Urinary bladder (tissue), 4 donors: ENCODE results near the gene GAL3ST2. TPM values are rescaled to one million over a fixed set of nuclear protein-coding genes. Genes with fewer than 3 reads are reported as not detected.
"Not testable (repeated sequence)": the region's sequence is repeated elsewhere in the genome, so short reads cannot be mapped to it uniquely, and the experiment has no call there.

Source experiments
- DNase-seq: peaks from one replicate; pipeline ENCODE4 v3.0.0-alpha.2; 2015; ENCODE audit errors: extremely low spot score
- H3K27ac ChIP-seq: one replicate; pipeline ENCODE4 v1.5.1; 2013; ENCODE audit warnings: low read depth, mild to moderate bottlenecking, moderate library complexity
- H3K36me3 ChIP-seq: one replicate; pipeline ENCODE4 v1.6.1; 2013; ENCODE audit warnings: mild to moderate bottlenecking, moderate library complexity; ENCODE audit not compliant: insufficient read depth
- H3K4me1 ChIP-seq: one replicate; pipeline ENCODE4 v1.6.1; 2013; ENCODE audit warnings: mild to moderate bottlenecking, moderate library complexity; ENCODE audit not compliant: insufficient read depth
- H3K4me3 ChIP-seq: one replicate; pipeline ENCODE4 v1.5.1; 2013; ENCODE audit warnings: low read depth, low read length
- WGBS: extraction: QIAGEN DNeasy Blood & Tissue Kit; methylation state at CpG from one replicate; pipeline ENCODE4 v1.1.7; 2013; 5-methylcytosine and 5-hydroxymethylcytosine counted together
- polyA plus RNA-seq: library from polyadenylated mRNA; stranded (reverse); fragments of 200-250 nt; gene quantifications from one replicate; pipeline ENCODE4 v1.2.3, GENCODE V29; 2013
- total RNA-seq: library from RNA; depleted of rRNA; stranded (reverse); fragments of >200 nt; gene quantifications from one replicate; pipeline ENCODE4 v1.2.3, GENCODE V29; 2014
- donor health status: healthy with polysubstance abuse.
- donor health status: healthy.

GAL3ST2 gene
- total RNA-seq = not detected
- polyA plus RNA-seq = not detected

GRCh38 chr2:241776336-241777169 lies at the start of gene GAL3ST2:
TSS of gene GAL3ST2 (plus strand) at chr2:241776822. CDS start at chr2:241776956, 134 bp downstream.
- no peak within 1 kb of the TSS for H3K4me3 ChIP-seq
- no peaks in the 10 kb centered on the region for H3K36me3 ChIP-seq
- H3K27ac ChIP-seq = no peak within 1 kb of the TSS
- H3K4me1 ChIP-seq = peaks cover 2% of the 10 kb centered on the region
- DNase-seq = no peak
- WGBS = 78% methylated on average over 27 of the region's 27 CpGs

GRCh38 chr2:241728000-241728399 lies 48.6 kb upstream of the GAL3ST2 start:
- no peak for DNase-seq
- Histone ChIP-seq H3K4me1 (no peaks in the 10 kb centered on the region), H3K27ac (no peak overlapping the region), H3K4me3 (no peak overlapping the region), H3K36me3 (peaks cover 1% of the 10 kb centered on the region)
- 85% methylated on average over 8 of the region's 8 CpGs for WGBS

GRCh38 chr2:241728627-241729026 lies 48.0 kb upstream of the GAL3ST2 start:
- H3K27ac ChIP-seq = no peak overlapping the region

GRCh38 chr2:241729868-241730267 lies 46.8 kb upstream of the GAL3ST2 start:
- no peak for DNase-seq
- peaks cover 1% of the 10 kb centered on the region for H3K36me3 ChIP-seq
- H3K4me1 ChIP-seq = no peaks in the 10 kb centered on the region
- H3K4me3 ChIP-seq = no peak overlapping the region
- no peak overlapping the region for H3K27ac ChIP-seq
- WGBS = 91% methylated on average over 6 of the region's 6 CpGs

More at GRCh38 chr2:241728627-241729026, 48.0 kb upstream of the GAL3ST2 start:
- DNase-seq = no peak
- WGBS = 88% methylated on average over 19 of the region's 19 CpGs
- H3K4me3 ChIP-seq = no peak overlapping the region
- H3K4me1 ChIP-seq = no peaks in the 10 kb centered on the region
- H3K36me3 ChIP-seq = peaks cover 1% of the 10 kb centered on the region

- WGBS = 80% methylated on average over 12 of the region's 12 CpGs
- Histone ChIP-seq H3K27ac (no peak overlapping the region), H3K4me1 (no peaks in the 10 kb centered on the region), H3K4me3 (no peak overlapping the region), H3K36me3 (no peaks in the 10 kb centered on the region)
- DNase-seq = no peak
Measured at GRCh38 chr2:241730671-241731293, 45.8 kb upstream of the GAL3ST2 start.

- not testable (repeated sequence) for H3K4me1 ChIP-seq, H3K27ac ChIP-seq, DNase-seq, H3K4me3 ChIP-seq, H3K36me3 ChIP-seq
- WGBS = 38% methylated on average over 25 of the region's 26 CpGs
Measured at GRCh38 chr2:241732513-241733186, 44.0 kb upstream of the GAL3ST2 start.

- peak overlapping the region; percentile 81 for H3K4me3 ChIP-seq
- H3K36me3 ChIP-seq = no peaks in the 10 kb centered on the region
- no peak overlapping the region for H3K27ac ChIP-seq
Measured at GRCh38 chr2:241733391-241734207, 43.0 kb upstream of the GAL3ST2 start.

GRCh38 chr2:241734208-241734466 lies 42.5 kb upstream of the GAL3ST2 start:
- WGBS = under 1% methylated on average over 25 of the region's 25 CpGs
- peak overlapping the region; percentile 81 for H3K4me3 ChIP-seq
- no peaks in the 10 kb centered on the region for H3K36me3 ChIP-seq
- no peak overlapping the region for H3K27ac ChIP-seq
- no peak for DNase-seq
- peaks cover 2% of the 10 kb centered on the region for H3K4me1 ChIP-seq

More at GRCh38 chr2:241733391-241734207, 43.0 kb upstream of the GAL3ST2 start:
- H3K4me1 ChIP-seq = peaks cover 2% of the 10 kb centered on the region
- DNase-seq = no peak
- WGBS = 86% methylated on average over 23 of the region's 23 CpGs

GRCh38 chr2:241734467-241735208 lies 42.0 kb upstream of the GAL3ST2 start, which contains the start of gene D2HGDH:
TSS of gene D2HGDH (plus strand) at chr2:241734630. CDS start at chr2:241735225, 595 bp downstream.
- peak; percentile 42 for DNase-seq
- Histone ChIP-seq H3K36me3 (no peaks in the 10 kb centered on the region), H3K27ac (peak within 1 kb of the TSS; percentile 86), H3K4me1 (peaks cover 2% of the 10 kb centered on the region), H3K4me3 (peak within 1 kb of the TSS; percentile 81)
- under 1% methylated on average over 96 of the region's 98 CpGs for WGBS

GRCh38 chr2:241736111-241736510 lies 40.5 kb upstream of the GAL3ST2 start:
- Histone ChIP-seq H3K4me1 (peaks cover 2% of the 10 kb centered on the region), H3K27ac (no peak overlapping the region), H3K4me3 (no peak overlapping the region), H3K36me3 (no peaks in the 10 kb centered on the region)
- no peak for DNase-seq
- WGBS = 86% methylated on average over 3 of the region's 3 CpGs

- no peaks in the 10 kb centered on the region for H3K36me3 ChIP-seq
- H3K27ac ChIP-seq = no peak overlapping the region
- H3K4me1 ChIP-seq = peaks cover 2% of the 10 kb centered on the region
- no peak for DNase-seq
- no peak overlapping the region for H3K4me3 ChIP-seq
- WGBS = 93% methylated on average over 17 of the region's 17 CpGs
Measured at GRCh38 chr2:241738040-241738686, 38.5 kb upstream of the GAL3ST2 start.

GRCh38 chr2:241739177-241739576 lies 37.4 kb upstream of the GAL3ST2 start:
- Histone ChIP-seq H3K27ac (no peak overlapping the region), H3K4me1 (peaks cover 2% of the 10 kb centered on the region), H3K36me3 (no peaks in the 10 kb centered on the region), H3K4me3 (no peak overlapping the region)
- DNase-seq = no peak
- WGBS = 95% methylated on average over 15 of the region's 15 CpGs
